ENCODE data around the gene UBE2J2. TPM values are rescaled to one million over a fixed set of nuclear protein-coding genes. Genes with fewer than 3 reads are reported as not detected.

Gene UBE2J2
- total and polyA plus RNA-seq, 2 of the 13 experiments (the other 11 are each of a cell fraction or from before 2014, with no cell fraction given) = 25.4 to 29.4 TPM

GRCh38 chr1:1241588-1242219, 31.9 kb downstream of the UBE2J2 start:
- in situ Hi-C loops (cut with HindIII; ENCODE audit: extremely low pct_ligation_motif_present, low pct_unique_long_range_greater_than_20kb) (no loop called here), intact Hi-C loops (cut with micrococcal nuclease; ENCODE audit: unreplicated experiment) (no loop called here)
- no peaks in the 10 kb centered on the region; a peak in 1 of 5 replicates for H3K27me3 ChIP-seq (ENCODE audit: control insufficient read depth in 1 of 2, insufficient read depth in 2 of 2, low read length in 2 of 2)
- no peak for ATAC-seq
- ChIA-PET POLR2A (no interaction called here), CTCF (ENCODE audit: low intra/inter-chr PET ratio, low total read pairs) (no interaction called here)
- no peaks in the 10 kb centered on the region for H3K79me2 ChIP-seq (ENCODE audit: insufficient read depth, low read length)
- H3K4me3 ChIP-seq (replicated peaks in 1 of 3; ENCODE audit: insufficient read depth in 1 of 3, low read depth in 2 of 3, low read length in 3 of 3) = no peak overlapping the region; a peak in 1 of 6 replicates
- TF ChIP-seq SRSF1 (optimal IDR thresholded peaks at IDR 0.05; ENCODE audit: low read depth, low read length) (peak; percentile 19), ZFP41 (CRISPR knock-in tag; IDR thresholded peaks at IDR 0.05; ENCODE audit: borderline replicate concordance) (no peak), HOMEZ (CRISPR knock-in tag; IDR thresholded peaks at IDR 0.05; ENCODE audit: low read depth) (no peak), ZNF737 (CRISPR knock-in tag; IDR thresholded peaks at IDR 0.05; ENCODE audit: borderline replicate concordance) (no peak), ZNF251 (CRISPR knock-in tag; IDR thresholded peaks at IDR 0.05) (no peak), FOXO4 (CRISPR knock-in tag; conservative IDR thresholded peaks at IDR 0.05) (0 out of 2 replicates have a peak, but pooled peaks have one; percentile 7), ZNF710 (CRISPR knock-in tag; IDR thresholded peaks at IDR 0.05; ENCODE audit: borderline replicate concordance) (no peak), SIN3B (IDR thresholded peaks at IDR 0.05; ENCODE audit: low read length) (no peak), SCMH1 (CRISPR knock-in tag; IDR thresholded peaks at IDR 0.05; ENCODE audit: borderline replicate concordance) (no peak), ZNF496 (CRISPR knock-in tag; IDR thresholded peaks at IDR 0.05; ENCODE audit: insufficient replicate concordance) (no peak), ZNF317 (CRISPR knock-in tag; IDR thresholded peaks at IDR 0.05) (no peak), TOPORS (CRISPR knock-in tag; IDR thresholded peaks at IDR 0.05) (no peak), RXRA (CRISPR knock-in tag; IDR thresholded peaks at IDR 0.05) (no peak)
- no peak for FAIRE-seq
- peaks cover 52% of the 10 kb centered on the region for H3K4me1 ChIP-seq (ENCODE audit: insufficient read depth, low read length)
- H2AFZ ChIP-seq (ENCODE audit: low read length) = no peak overlapping the region
- no TSS peak for BruUV-seq (replicated peaks)
- no peak overlapping the region for H3K9ac ChIP-seq (ENCODE audit: insufficient read depth, low read depth, low read length)
- no peak for DNase-seq (ENCODE audit: low spot score)
- no peaks in the 10 kb centered on the region for H3K9me3 ChIP-seq (ENCODE audit: low read length)
- 81% methylated on average over 9 of the region's 26 CpGs for WGBS (ENCODE audit: low lambda C conversion rate)
- H3K36me3 ChIP-seq (replicated peaks in 1 of 2; ENCODE audit: control insufficient read depth in 1 of 2, insufficient read depth in 2 of 2, low read length in 2 of 2) = no peaks in the 10 kb centered on the region
- no peaks in the 10 kb centered on the region for H4K20me1 ChIP-seq (ENCODE audit: insufficient read depth, low read length)
- no peak overlapping the region for H3K27ac ChIP-seq (ENCODE audit: extremely low read length, insufficient read depth, low read length)
- peak overlapping the region; percentile 80; the same call in 1 of the 2 replicates for H3K4me2 ChIP-seq (ENCODE audit: low read depth, low read length)

Data from HepG2 (cell line).